Activated T-cell treated with anti-CD3 and anti-CD28 coated beads, Interleukin-2, amount 50 U/mL, for 72 hours (primary cell): ENCODE results near the gene PARD3B. TPM values are rescaled to one million over a fixed set of nuclear protein-coding genes. Genes with fewer than 3 reads are reported as not detected.

ENCODE experiments used
- ATAC-seq, 2 donors: fragments of 150-1000 bp; cut with Tn5 transposase; replicated peaks in 1 of 2; 2 replicates each; pipeline ENCODE4 v1.10.0; 2021; ENCODE audit warnings: moderate library complexity in 2 of 2, mild to moderate bottlenecking in 1 of 2
- DNase-seq, 2 donors: peaks; one replicate each; pipeline ENCODE4 v3.0.0; 2021 to 2022; ENCODE audit warnings: mixed read lengths in 1 of 2
- H3K27ac Mint-ChIP-seq: one replicate; pipeline ENCODE4 v1.8.0; 2022; ENCODE audit warnings: mild to moderate bottlenecking, moderate library complexity, mixed read lengths
- H3K27me3 Mint-ChIP-seq: one replicate; pipeline ENCODE4 v1.8.0; 2022; ENCODE audit warnings: low read depth, mixed read lengths
- H3K36me3 Mint-ChIP-seq, 2 donors: one replicate each; pipeline ENCODE4 v1.8.0; 2022; ENCODE audit warnings: mixed read lengths in 2 of 2, mild to moderate bottlenecking in 1 of 2; ENCODE audit not compliant: insufficient read depth in 2 of 2
- H3K4me1 Mint-ChIP-seq: one replicate; pipeline ENCODE4 v1.8.0; 2022; ENCODE audit warnings: low read depth, mixed read lengths
- H3K4me3 Mint-ChIP-seq, 2 donors: one replicate each; pipeline ENCODE4 v1.8.0; 2022; ENCODE audit warnings: mild to moderate bottlenecking in 2 of 2, mixed read lengths in 2 of 2, moderate library complexity in 2 of 2
- H3K9me3 Mint-ChIP-seq, 2 donors: one replicate each; pipeline ENCODE4 v1.8.0; 2022; ENCODE audit warnings: mixed read lengths in 2 of 2
- total RNA-seq, 2 donors: library from RNA; stranded (reverse); gene quantifications; one replicate each; pipeline ENCODE4 v1.2.3, GENCODE V29; 2022

Gene PARD3B
- total RNA-seq, 2 donors from 2014 or later: 0.74 to 0.96 TPM

GRCh38 chr2:204655626-204656025 is 110.4 kb downstream of the PARD3B start:
- Mint-ChIP-seq H3K4me3 (no peak overlapping the region), H3K27me3 (no peaks in the 10 kb centered on the region), H3K4me1 (no peaks in the 10 kb centered on the region), H3K9me3 (peaks cover 3 to 6% of the 10 kb centered on the region in 2 donors), H3K27ac (no peak overlapping the region), H3K36me3 (peaks cover 0 to 5% of the 10 kb centered on the region in 2 donors)
- no peak for ATAC-seq
- no peak for DNase-seq

GRCh38 chr2:204657024-204657423 is 111.7 kb downstream of the PARD3B start:
- DNase-seq (no peak), ATAC-seq (no peak)
- no peak overlapping the region for H3K27ac Mint-ChIP-seq
- peaks cover 3 to 4% of the 10 kb centered on the region in 2 donors for H3K9me3 Mint-ChIP-seq
- H3K4me1 Mint-ChIP-seq: no peaks in the 10 kb centered on the region
- H3K27me3 Mint-ChIP-seq: no peaks in the 10 kb centered on the region
- no peak overlapping the region for H3K4me3 Mint-ChIP-seq
- H3K36me3 Mint-ChIP-seq: peaks cover 0 to 4% of the 10 kb centered on the region in 2 donors

- ATAC-seq (no peak), DNase-seq (no peak)
- Mint-ChIP-seq H3K4me1 (no peaks in the 10 kb centered on the region), H3K9me3 (no peaks in the 10 kb centered on the region), H3K36me3 (no peaks in the 10 kb centered on the region), H3K27ac (no peak overlapping the region), H3K27me3 (no peaks in the 10 kb centered on the region), H3K4me3 (no peak overlapping the region)
Measured at GRCh38 chr2:204662956-204663355, 117.7 kb downstream of the PARD3B start.

- no peaks in the 10 kb centered on the region for H3K27me3 Mint-ChIP-seq
- H3K4me3 Mint-ChIP-seq: no peak overlapping the region
- no peaks in the 10 kb centered on the region for H3K9me3 Mint-ChIP-seq
- DNase-seq: no peak
- no peaks in the 10 kb centered on the region for H3K4me1 Mint-ChIP-seq
- no peak overlapping the region for H3K27ac Mint-ChIP-seq
- ATAC-seq: no peak
- H3K36me3 Mint-ChIP-seq: no peaks in the 10 kb centered on the region
Measured at GRCh38 chr2:204663816-204664425, 118.6 kb downstream of the PARD3B start.

- Mint-ChIP-seq H3K27ac (no peak overlapping the region), H3K9me3 (no peaks in the 10 kb centered on the region), H3K4me1 (no peaks in the 10 kb centered on the region), H3K36me3 (no peaks in the 10 kb centered on the region), H3K4me3 (no peak overlapping the region), H3K27me3 (no peaks in the 10 kb centered on the region)
- ATAC-seq: no peak
- no peak for DNase-seq
Measured at GRCh38 chr2:204664708-204665121, 119.4 kb downstream of the PARD3B start.

GRCh38 chr2:204665207-204665606 is 119.9 kb downstream of the PARD3B start:
- no peak for DNase-seq
- Mint-ChIP-seq H3K36me3 (no peaks in the 10 kb centered on the region), H3K4me3 (no peak overlapping the region), H3K9me3 (no peaks in the 10 kb centered on the region), H3K27me3 (no peaks in the 10 kb centered on the region), H3K27ac (no peak overlapping the region), H3K4me1 (no peaks in the 10 kb centered on the region)
- ATAC-seq: no peak

GRCh38 chr2:204665771-204666170 is 120.5 kb downstream of the PARD3B start:
- Mint-ChIP-seq H3K4me1 (no peaks in the 10 kb centered on the region), H3K4me3 (no peak overlapping the region), H3K27me3 (peaks cover 2% of the 10 kb centered on the region), H3K36me3 (no peaks in the 10 kb centered on the region), H3K9me3 (no peaks in the 10 kb centered on the region), H3K27ac (no peak overlapping the region)
- ATAC-seq (no peak), DNase-seq (no peak)

- H3K27me3 Mint-ChIP-seq: peaks cover 7% of the 10 kb centered on the region
- no peaks in the 10 kb centered on the region for H3K4me1 Mint-ChIP-seq
- ATAC-seq (no peak), DNase-seq (no peak)
- H3K27ac Mint-ChIP-seq: no peak overlapping the region
- H3K9me3 Mint-ChIP-seq: no peaks in the 10 kb centered on the region
- H3K36me3 Mint-ChIP-seq: no peaks in the 10 kb centered on the region
- no peak overlapping the region for H3K4me3 Mint-ChIP-seq
Measured at GRCh38 chr2:204667990-204668389, 122.7 kb downstream of the PARD3B start.

- peaks cover 7% of the 10 kb centered on the region for H3K27me3 Mint-ChIP-seq
- H3K36me3 Mint-ChIP-seq: no peaks in the 10 kb centered on the region
- no peak overlapping the region for H3K27ac Mint-ChIP-seq
- H3K4me1 Mint-ChIP-seq: no peaks in the 10 kb centered on the region
- H3K4me3 Mint-ChIP-seq: no peak overlapping the region
- no peak for ATAC-seq
- no peaks in the 10 kb centered on the region for H3K9me3 Mint-ChIP-seq
- DNase-seq: no peak
Measured at GRCh38 chr2:204669382-204669781, 124.1 kb downstream of the PARD3B start.

- no peak for DNase-seq
- no peak for ATAC-seq
Measured at GRCh38 chr2:204670124-204670523, 124.8 kb downstream of the PARD3B start.

GRCh38 chr2:204670756-204671155 is 125.5 kb downstream of the PARD3B start:
- no peak overlapping the region for H3K27ac Mint-ChIP-seq
- no peaks in the 10 kb centered on the region for H3K4me1 Mint-ChIP-seq
- H3K27me3 Mint-ChIP-seq: peaks cover 7% of the 10 kb centered on the region
- DNase-seq (no peak), ATAC-seq (no peak)
- H3K4me3 Mint-ChIP-seq: no peak overlapping the region
- H3K9me3 Mint-ChIP-seq: no peaks in the 10 kb centered on the region
- H3K36me3 Mint-ChIP-seq: no peaks in the 10 kb centered on the region

More at GRCh38 chr2:204670124-204670523, 124.8 kb downstream of the PARD3B start:
- H3K27ac Mint-ChIP-seq: no peak overlapping the region
- no peaks in the 10 kb centered on the region for H3K36me3 Mint-ChIP-seq
- no peaks in the 10 kb centered on the region for H3K9me3 Mint-ChIP-seq
- no peak overlapping the region for H3K4me3 Mint-ChIP-seq
- peaks cover 7% of the 10 kb centered on the region for H3K27me3 Mint-ChIP-seq
- H3K4me1 Mint-ChIP-seq: no peaks in the 10 kb centered on the region

GRCh38 chr2:204672772-204673171 is 127.5 kb downstream of the PARD3B start:
- no peaks in the 10 kb centered on the region for H3K9me3 Mint-ChIP-seq
- H3K27me3 Mint-ChIP-seq: peaks cover 7% of the 10 kb centered on the region
- DNase-seq (no peak), ATAC-seq (no peak)
- H3K4me3 Mint-ChIP-seq: no peak overlapping the region
- H3K27ac Mint-ChIP-seq: no peak overlapping the region
- no peaks in the 10 kb centered on the region for H3K4me1 Mint-ChIP-seq
- H3K36me3 Mint-ChIP-seq: no peaks in the 10 kb centered on the region

GRCh38 chr2:204673877-204674276 is 128.6 kb downstream of the PARD3B start:
- Mint-ChIP-seq H3K4me3 (no peak overlapping the region), H3K4me1 (no peaks in the 10 kb centered on the region), H3K9me3 (no peaks in the 10 kb centered on the region), H3K36me3 (no peaks in the 10 kb centered on the region), H3K27me3 (peaks cover 7% of the 10 kb centered on the region), H3K27ac (no peak overlapping the region)
- ATAC-seq: no peak
- DNase-seq: no peak

GRCh38 chr2:204678031-204678430 is 132.8 kb downstream of the PARD3B start:
- H3K4me1 Mint-ChIP-seq: no peaks in the 10 kb centered on the region
- no peaks in the 10 kb centered on the region for H3K27me3 Mint-ChIP-seq
- ATAC-seq: no peak
- H3K9me3 Mint-ChIP-seq: no peaks in the 10 kb centered on the region
- DNase-seq: no peak
- H3K36me3 Mint-ChIP-seq: no peaks in the 10 kb centered on the region
- H3K27ac Mint-ChIP-seq: no peak overlapping the region
- no peak overlapping the region for H3K4me3 Mint-ChIP-seq
